GM10248 (cell line): ENCODE results near the gene PROCA1.

Source experiments
- CTCF ChIA-PET: fragments of 300-600 bp; sonication (Branson Sonifier 250); formaldehyde crosslinking; extraction: SDS; loops from one replicate; lab custom pipeline; 2021; ENCODE audit warnings: antibody characterized with exemption; lab: Yijun Ruan, JAX
- POLR2A ChIA-PET: fragments of 350-650 bp; sonication (Branson Sonifier 250); formaldehyde crosslinking; extraction: SDS; loops from one replicate; lab custom pipeline; 2020; ENCODE audit warnings: antibody characterized with exemption; lab: Yijun Ruan, JAX
- DNase-seq: peaks from one replicate; pipeline ENCODE4 v3.0.0; 2012; ENCODE audit errors: extremely low spot score
- CTCF ChIP-seq: IDR thresholded peaks from 2 replicates; pipeline ENCODE4 v1.5.1; 2012; ENCODE audit warnings: mild to moderate bottlenecking, low read depth; ENCODE audit errors: extremely low read depth, missing control alignments, control extremely low read depth

The PROCA1 gene

GRCh38 chr17:28716740-28717577 is 5.3 kb upstream of the PROCA1 start:
- ChIA-PET CTCF (interaction anchor here (0.7 to 2.9 kb wide), 3 partner anchors 10 to 73 kb away, joined by 3 to 13 read pairs (median 5); partner anchors contain the start of gene TLCD1), POLR2A (no interaction called here)
- TF ChIP-seq CTCF = no peak
- DNase-seq = no peak

DNA sequence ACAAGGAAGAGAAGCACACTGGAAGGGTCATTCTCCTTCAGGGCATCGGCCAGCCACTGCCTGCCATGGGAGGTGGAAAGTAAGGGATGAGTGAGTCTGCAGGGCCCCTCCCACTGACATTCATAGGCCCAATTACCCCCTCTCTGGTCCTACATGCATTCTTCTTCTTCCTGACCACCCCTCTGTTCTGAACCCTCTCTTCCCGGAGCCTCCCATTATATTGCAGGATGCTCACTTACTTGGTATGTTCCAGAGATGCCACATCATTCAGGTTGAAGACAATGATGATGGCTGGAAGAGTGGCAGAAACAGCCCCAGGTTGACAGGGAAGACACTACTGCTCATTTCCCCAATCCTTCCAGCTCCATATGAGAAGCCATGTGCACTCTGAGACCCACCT is 3.5 kb upstream of the PROCA1 start:
- CTCF ChIA-PET = interaction anchor here (0.7 to 2.9 kb wide), 2 partner anchors 12 to 35 kb away, joined by 3 to 13 read pairs; partner anchors contain the start of gene TLCD1
- TF ChIP-seq CTCF = no peak
- DNase-seq = no peak
- POLR2A ChIA-PET = interaction anchor here (0.5 to 0.6 kb wide), 2 partner anchors 11 to 358 kb away, joined by 3 to 4 read pairs; partner anchors contain the start of gene POLDIP2

- no peak for TF ChIP-seq CTCF
- DNase-seq = no peak
- ChIA-PET POLR2A (no interaction called here), CTCF (interaction anchor here (2.9 kb wide), 1 partner anchor 13 kb away, joined by 13 read pairs; the partner anchor contains the start of gene TLCD1)
These were observed 2.6 kb upstream of the PROCA1 start for GRCh38 chr17:28714281-28714680.

GRCh38 chr17:28712705-28713415 is 1.2 kb upstream of the PROCA1 start:
- POLR2A ChIA-PET = interaction anchor here (0.5 kb wide), 1 partner anchor 580 kb away, joined by 6 read pairs; no protein-coding TSS in a partner anchor
- CTCF ChIA-PET = interaction anchor here (1.0 to 4.0 kb wide), 6 partner anchors 11 to 66 kb away, joined by 3 to 25 read pairs (median 4); partner anchors contain the start of gene TLCD1
- DNase-seq = no peak
- TF ChIP-seq CTCF = no peak

DNA sequence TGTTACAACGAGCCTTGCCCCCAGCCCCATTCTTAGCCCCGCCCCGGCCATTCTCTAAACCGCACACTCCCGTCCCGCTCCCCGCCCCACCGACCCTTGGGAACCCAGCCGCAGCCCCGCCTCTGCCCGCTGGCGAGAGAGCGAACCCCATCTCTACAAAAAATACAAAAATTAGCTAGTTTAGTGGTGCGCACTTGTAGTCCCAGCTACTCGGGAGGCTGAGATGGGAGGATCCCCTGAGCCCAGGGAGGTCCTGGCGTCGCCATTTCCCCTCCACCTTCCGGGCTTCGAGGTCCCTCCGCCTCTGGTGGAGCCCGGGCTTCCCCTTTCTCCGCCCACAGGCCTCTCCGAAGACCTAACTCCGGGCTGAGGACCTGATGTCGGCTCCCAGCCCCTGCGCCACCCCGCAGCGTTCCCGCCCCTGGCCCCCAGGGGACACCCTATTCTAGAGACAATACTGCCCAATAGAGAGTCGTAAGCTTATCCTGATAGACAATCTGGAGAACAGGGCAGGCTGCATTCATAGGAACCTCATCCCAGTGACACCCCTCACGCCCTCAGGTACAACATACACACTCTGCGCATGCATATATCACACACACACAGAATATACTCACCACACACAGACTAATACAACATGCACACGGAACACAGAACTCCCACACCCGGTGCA is 480 bp upstream of the PROCA1 start:
- ChIA-PET POLR2A (interaction anchor here (0.5 to 1.6 kb wide), 3 partner anchors 13 to 580 kb away, joined by 4 to 9 read pairs (median 6); no protein-coding TSS in a partner anchor), CTCF (interaction anchor here (1.0 to 4.0 kb wide), 10 partner anchors 9 to 404 kb away, joined by 3 to 25 read pairs (median 4); partner anchors contain the start of genes RPL23A and TLCD1)

More for the DNA sequence above, 480 bp upstream of the PROCA1 start:
- DNase-seq = peak; percentile 83
- peak; percentile 12 for TF ChIP-seq CTCF
